MM.1S (cell line): ENCODE results near the gene EML6.

Source experiments
- DNase-seq: peaks from one replicate; pipeline ENCODE4 v3.0.0-alpha.2; 2015
- H2AFZ ChIP-seq: fragments of 300-600 bp; sonication (generic); 2 replicates; pipeline ENCODE4 v1.6.0; 2016; ENCODE audit warnings: antibody characterized with exemption, low read length
- H3F3A ChIP-seq: fragments of 300-600 bp; sonication (generic); 2 replicates; pipeline ENCODE4 v1.6.1; 2016; ENCODE audit warnings: mild to moderate bottlenecking, antibody characterized with exemption, low read length, moderate library complexity, mixed read lengths; ENCODE audit not compliant: insufficient read depth
- H3K27ac ChIP-seq: fragments of 300-600 bp; sonication (generic); 2 replicates; pipeline ENCODE4 v1.5.1; 2016; ENCODE audit warnings: mild to moderate bottlenecking, low read length
- H3K27me3 ChIP-seq: fragments of 300-600 bp; sonication (generic); replicated peaks from 2 replicates; pipeline ENCODE4 v1.6.0; 2016; ENCODE audit warnings: low read length; ENCODE audit not compliant: insufficient read depth
- H3K36me3 ChIP-seq: fragments of 300-600 bp; sonication (generic); replicated peaks from 2 replicates; pipeline ENCODE4 v1.6.1; 2016; ENCODE audit warnings: mild to moderate bottlenecking, low read length, mixed read lengths; ENCODE audit not compliant: insufficient read depth
- H3K4me1 ChIP-seq: fragments of 300-600 bp; sonication (generic); 2 replicates; pipeline ENCODE4 v1.6.1; 2016; ENCODE audit warnings: low read length, mixed read lengths
- H3K4me2 ChIP-seq: fragments of 300-600 bp; sonication (generic); 2 replicates; pipeline ENCODE4 v1.6.0; 2016; ENCODE audit warnings: low read depth, low read length
- H3K4me3 ChIP-seq: fragments of 300-600 bp; sonication (generic); 2 replicates; pipeline ENCODE4 v1.5.1; 2016; ENCODE audit warnings: low read length, mixed read lengths
- H3K79me2 ChIP-seq: fragments of 300-600 bp; sonication (generic); 2 replicates; pipeline ENCODE4 v1.6.1; 2016; ENCODE audit warnings: mixed run types, low read length, mixed read lengths
- H3K9ac ChIP-seq: fragments of 300-600 bp; sonication (generic); 2 replicates; pipeline ENCODE4 v1.6.1; 2016; ENCODE audit warnings: low read length, mixed read lengths
- H3K9me2 ChIP-seq: fragments of 300-600 bp; sonication (generic); replicated peaks from 2 replicates; pipeline ENCODE4 v1.6.1; 2016; ENCODE audit warnings: mild to moderate bottlenecking, low read length, mixed read lengths; ENCODE audit not compliant: insufficient read depth
- H3K9me3 ChIP-seq: fragments of 300-600 bp; sonication (generic); replicated peaks from 2 replicates; pipeline ENCODE4 v1.6.1; 2016; ENCODE audit warnings: mild to moderate bottlenecking, low read length, mixed read lengths; ENCODE audit not compliant: insufficient read depth
- H4K20me1 ChIP-seq: fragments of 300-600 bp; sonication (generic); 2 replicates; pipeline ENCODE4 v1.6.1; 2016; ENCODE audit warnings: mild to moderate bottlenecking, low read length, moderate library complexity, mixed read lengths; ENCODE audit not compliant: insufficient read depth
- EZH2 ChIP-seq: fragments of 300-600 bp; sonication (generic); optimal IDR thresholded peaks from 2 replicates; pipeline ENCODE3; 2017; ENCODE audit warnings: low read depth, mild to moderate bottlenecking, antibody characterized with exemption, low read length, mixed read lengths
- EZH2phosphoT487 ChIP-seq: fragments of 300-600 bp; sonication (generic); IDR thresholded peaks from 2 replicates; pipeline ENCODE4 v1.6.1; 2018; ENCODE audit warnings: antibody characterized with exemption, low read length
- TF ChIP-seq, protein P1 (sequence below): fragments of 300-600 bp; sonication (generic); IDR thresholded peaks from 2 replicates; pipeline ENCODE4 v1.5.1; 2016; ENCODE audit warnings: antibody characterized with exemption, low read length, mixed read lengths

The EML6 gene

DNA sequence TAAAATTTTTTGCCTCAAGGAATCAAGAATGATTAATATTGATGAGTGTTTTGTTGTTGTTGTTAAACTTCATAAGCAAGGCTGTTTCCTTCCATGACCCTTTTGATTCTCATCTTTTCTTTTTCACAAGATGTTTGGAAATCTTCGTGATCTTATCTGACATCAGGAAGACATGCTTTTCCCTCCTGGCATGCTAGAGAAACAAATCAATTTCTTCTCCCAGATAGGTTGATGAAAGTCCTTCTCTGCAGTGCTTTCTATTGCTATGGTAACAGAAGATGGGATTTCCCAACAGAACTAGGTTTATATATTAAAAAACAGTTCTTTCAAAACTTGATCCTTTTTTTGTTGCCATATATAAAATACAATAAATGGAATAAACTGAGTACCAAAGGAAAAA lies 85.2 kb downstream of the EML6 start:
- no peak for DNase-seq
- no peak overlapping the region for H3K27ac ChIP-seq
- H3K4me3 ChIP-seq = no peak overlapping the region
- H3K79me2 ChIP-seq = no peaks in the 10 kb centered on the region
- no peaks in the 10 kb centered on the region for H3K9me2 ChIP-seq
- TF ChIP-seq, protein P1, sequence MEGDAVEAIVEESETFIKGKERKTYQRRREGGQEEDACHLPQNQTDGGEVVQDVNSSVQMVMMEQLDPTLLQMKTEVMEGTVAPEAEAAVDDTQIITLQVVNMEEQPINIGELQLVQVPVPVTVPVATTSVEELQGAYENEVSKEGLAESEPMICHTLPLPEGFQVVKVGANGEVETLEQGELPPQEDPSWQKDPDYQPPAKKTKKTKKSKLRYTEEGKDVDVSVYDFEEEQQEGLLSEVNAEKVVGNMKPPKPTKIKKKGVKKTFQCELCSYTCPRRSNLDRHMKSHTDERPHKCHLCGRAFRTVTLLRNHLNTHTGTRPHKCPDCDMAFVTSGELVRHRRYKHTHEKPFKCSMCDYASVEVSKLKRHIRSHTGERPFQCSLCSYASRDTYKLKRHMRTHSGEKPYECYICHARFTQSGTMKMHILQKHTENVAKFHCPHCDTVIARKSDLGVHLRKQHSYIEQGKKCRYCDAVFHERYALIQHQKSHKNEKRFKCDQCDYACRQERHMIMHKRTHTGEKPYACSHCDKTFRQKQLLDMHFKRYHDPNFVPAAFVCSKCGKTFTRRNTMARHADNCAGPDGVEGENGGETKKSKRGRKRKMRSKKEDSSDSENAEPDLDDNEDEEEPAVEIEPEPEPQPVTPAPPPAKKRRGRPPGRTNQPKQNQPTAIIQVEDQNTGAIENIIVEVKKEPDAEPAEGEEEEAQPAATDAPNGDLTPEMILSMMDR = no peak
- no peak for TF ChIP-seq EZH2phosphoT487
- no peak for TF ChIP-seq EZH2
- no peaks in the 10 kb centered on the region for H4K20me1 ChIP-seq
- H3F3A ChIP-seq = no peaks in the 10 kb centered on the region
- H3K9me3 ChIP-seq = no peaks in the 10 kb centered on the region
- H3K9ac ChIP-seq = no peak overlapping the region
- H3K4me2 ChIP-seq = no peak overlapping the region
- no peaks in the 10 kb centered on the region for H3K36me3 ChIP-seq
- H3K27me3 ChIP-seq = no peaks in the 10 kb centered on the region
- H3K4me1 ChIP-seq = no peaks in the 10 kb centered on the region
- no peak overlapping the region for H2AFZ ChIP-seq

DNA sequence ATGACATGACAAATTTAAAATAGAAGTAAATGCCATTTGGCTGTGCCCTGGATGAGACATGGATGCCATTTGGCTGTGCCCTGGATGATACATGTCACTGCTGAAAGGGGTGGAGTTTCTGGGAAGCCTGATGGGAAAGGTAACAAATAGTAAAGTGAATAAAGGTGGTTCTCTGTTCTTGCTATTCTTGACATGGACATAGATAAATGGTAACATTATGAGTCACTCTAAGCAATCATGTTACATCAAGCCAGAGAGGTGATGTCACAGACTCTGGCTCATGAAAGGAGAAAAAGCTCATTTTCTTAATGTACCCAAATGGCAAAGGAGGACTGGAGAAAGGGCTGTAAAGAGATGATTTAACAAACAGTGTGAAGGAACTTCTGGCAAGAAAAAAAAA lies 86.4 kb downstream of the EML6 start:
- H3F3A ChIP-seq = no peaks in the 10 kb centered on the region
- no peaks in the 10 kb centered on the region for H3K79me2 ChIP-seq
- no peaks in the 10 kb centered on the region for H3K9me2 ChIP-seq
- no peak overlapping the region for H2AFZ ChIP-seq
- no peak overlapping the region for H3K9ac ChIP-seq
- H3K36me3 ChIP-seq = no peaks in the 10 kb centered on the region
- no peak overlapping the region for H3K27ac ChIP-seq
- no peak for DNase-seq
- no peak overlapping the region for H3K4me2 ChIP-seq
- no peak overlapping the region for H3K4me3 ChIP-seq
- H3K4me1 ChIP-seq = no peaks in the 10 kb centered on the region
- H3K27me3 ChIP-seq = no peaks in the 10 kb centered on the region
- no peaks in the 10 kb centered on the region for H3K9me3 ChIP-seq
- TF ChIP-seq EZH2phosphoT487 (no peak), EZH2 (no peak)
- TF ChIP-seq, protein P1 = no peak
- H4K20me1 ChIP-seq = no peaks in the 10 kb centered on the region

GRCh38 chr2:54810246-54810645 lies 86.8 kb downstream of the EML6 start:
- Histone ChIP-seq H3K4me3 (no peak overlapping the region), H3K9me3 (no peaks in the 10 kb centered on the region), H3K36me3 (no peaks in the 10 kb centered on the region), H3K27me3 (no peaks in the 10 kb centered on the region), H3F3A (no peaks in the 10 kb centered on the region), H3K4me1 (no peaks in the 10 kb centered on the region), H3K9ac (no peak overlapping the region), H3K9me2 (no peaks in the 10 kb centered on the region), H3K27ac (no peak overlapping the region), H4K20me1 (no peaks in the 10 kb centered on the region), H3K79me2 (no peaks in the 10 kb centered on the region), H3K4me2 (no peak overlapping the region), H2AFZ (no peak overlapping the region)
- TF ChIP-seq EZH2 (no peak), EZH2phosphoT487 (no peak)
- TF ChIP-seq, protein P1 = no peak
- DNase-seq = no peak
